SU-DHL-6 (cell line): ENCODE measurements around the gene OR6B1.
"Not testable (repeated sequence)": the region's sequence is repeated elsewhere in the genome, so short reads cannot be mapped to it uniquely, and the experiment has no call there.

Experiments used
- H2AFZ ChIP-seq: fragments of 200-600 bp; sonication (generic); 2 replicates; pipeline ENCODE4 v1.6.1; 2014; ENCODE audit warnings: low read depth, mild to moderate bottlenecking, moderate library complexity, mixed read lengths, antibody characterized with exemption, low read length; ENCODE audit not compliant: severe bottlenecking
- H3F3A ChIP-seq: fragments of 200-600 bp; shearing (Covaris generic); 2 replicates; pipeline ENCODE4 v1.6.0; 2016; ENCODE audit warnings: antibody characterized with exemption, mild to moderate bottlenecking; ENCODE audit not compliant: insufficient read depth
- H3K27ac ChIP-seq: fragments of 200-600 bp; sonication (generic); 2 replicates; pipeline ENCODE4 v1.5.1; 2016; ENCODE audit warnings: low read depth, mild to moderate bottlenecking, low read length, moderate library complexity, mixed read lengths
- H3K27me3 ChIP-seq: fragments of 200-600 bp; sonication (generic), shearing (Covaris generic); 2 replicates; pipeline ENCODE4 v1.6.0; 2014; ENCODE audit warnings: mild to moderate bottlenecking, low read length
- H3K36me3 ChIP-seq: fragments of 200-600 bp; sonication (generic); 2 replicates; pipeline ENCODE4 v1.6.1; 2014; ENCODE audit warnings: mild to moderate bottlenecking, low read length, mixed read lengths
- H3K4me2 ChIP-seq: fragments of 300-600, 200-600 bp; shearing (Covaris generic), sonication (generic); 2 replicates; pipeline ENCODE4 v1.6.0; 2014; ENCODE audit warnings: low read length, low read depth, mild to moderate bottlenecking; ENCODE audit not compliant: poor library complexity, severe bottlenecking
- H3K4me3 ChIP-seq: fragments of 200-600 bp; sonication (generic); 2 replicates; pipeline ENCODE4 v1.5.1; 2014; ENCODE audit warnings: antibody characterized with exemption, low read length, mild to moderate bottlenecking, mixed read lengths; ENCODE audit not compliant: insufficient read depth, poor library complexity, severe bottlenecking
- H3K79me2 ChIP-seq: fragments of 200-600 bp; sonication (generic); 2 replicates; pipeline ENCODE4 v1.6.1; 2014; ENCODE audit warnings: mild to moderate bottlenecking, low read length, moderate library complexity; ENCODE audit not compliant: insufficient read depth
- H3K9ac ChIP-seq: fragments of 200-600 bp; sonication (generic); 2 replicates; pipeline ENCODE4 v1.7.0; 2014; ENCODE audit warnings: mild to moderate bottlenecking, low read length
- H3K9me2 ChIP-seq: fragments of 200-600 bp; sonication (generic); replicated peaks from 2 replicates; pipeline ENCODE4 v1.6.1; 2014; ENCODE audit warnings: low read length; ENCODE audit not compliant: insufficient read depth
- H3K9me3 ChIP-seq: fragments of 200-600 bp; sonication (generic); 2 replicates; pipeline ENCODE4 v1.6.1; 2014; ENCODE audit warnings: low read length, mixed read lengths; ENCODE audit not compliant: insufficient read depth
- H4K20me1 ChIP-seq: fragments of 200-600 bp; sonication (generic); 2 replicates; pipeline ENCODE4 v1.6.1; 2014; ENCODE audit warnings: low read depth, mild to moderate bottlenecking, antibody characterized with exemption, low read length, moderate library complexity, mixed read lengths
- CTCF ChIP-seq: fragments of 200-600 bp; sonication (generic); IDR thresholded peaks from one replicate; pipeline ENCODE4 v1.5.1; 2017; ENCODE audit warnings: antibody characterized with exemption, mild to moderate bottlenecking, low read length, moderate library complexity; ENCODE audit not compliant: insufficient read depth, poor library complexity, severe bottlenecking
- EZH2phosphoT487 ChIP-seq: fragments of 200-600 bp; sonication (generic), shearing (Covaris generic); conservative IDR thresholded peaks from 2 replicates; pipeline ENCODE4 v1.6.1; 2018; ENCODE audit warnings: mild to moderate bottlenecking, antibody characterized with exemption, low read length, moderate library complexity, mixed read lengths

Gene OR6B1

GRCh38 chr7:144050093-144050492 lies 50.0 kb downstream of the OR6B1 start:
- TF ChIP-seq CTCF (no peak), EZH2phosphoT487 (no peak)
- no peak overlapping the region for H3K9ac ChIP-seq
- H3K9me2 ChIP-seq: no peaks in the 10 kb centered on the region
- H3K79me2 ChIP-seq: no peaks in the 10 kb centered on the region
- no peak overlapping the region for H3K27ac ChIP-seq
- no peak overlapping the region for H3K4me3 ChIP-seq
- H3F3A ChIP-seq: no peaks in the 10 kb centered on the region
- no peaks in the 10 kb centered on the region for H3K9me3 ChIP-seq
- H4K20me1 ChIP-seq: no peaks in the 10 kb centered on the region
- no peak overlapping the region for H3K4me2 ChIP-seq
- H3K27me3 ChIP-seq: no peaks in the 10 kb centered on the region
- no peaks in the 10 kb centered on the region for H3K36me3 ChIP-seq
- H2AFZ ChIP-seq: no peak overlapping the region

GRCh38 chr7:144050884-144051283 lies 50.8 kb downstream of the OR6B1 start:
- not testable (repeated sequence) for H3K27me3 ChIP-seq, H3K9ac ChIP-seq, H2AFZ ChIP-seq

DNA sequence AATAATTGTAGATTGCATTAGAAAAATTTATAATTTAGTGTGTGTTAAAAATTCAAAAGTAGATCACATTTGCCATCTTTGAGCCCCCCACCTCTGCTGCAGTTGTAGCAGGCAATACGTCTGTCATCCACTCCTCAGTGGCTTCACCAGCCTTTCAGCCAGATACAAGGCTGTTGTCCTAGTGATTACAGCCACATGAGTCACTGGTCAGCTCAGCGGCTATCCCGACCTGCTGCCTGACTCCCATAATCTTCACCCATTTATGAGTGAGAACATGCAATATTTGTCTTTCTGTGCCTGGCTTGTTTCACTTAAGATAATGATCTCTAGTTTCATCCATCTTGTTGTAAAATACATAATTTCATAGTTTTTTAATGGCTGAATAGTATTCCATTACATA lies 57.8 kb downstream of the OR6B1 start:
- Histone ChIP-seq H3K36me3 (no peaks in the 10 kb centered on the region), H3K27ac (no peak overlapping the region), H3K4me2 (no peak overlapping the region), H3K9ac (no peak overlapping the region), H3K9me2 (no peaks in the 10 kb centered on the region; the same call in 1 of the 2 replicates), H3K9me3 (no peaks in the 10 kb centered on the region), H3K79me2 (no peaks in the 10 kb centered on the region), H4K20me1 (no peaks in the 10 kb centered on the region), H2AFZ (no peak overlapping the region), H3K4me3 (no peak overlapping the region), H3F3A (no peaks in the 10 kb centered on the region), H3K27me3 (no peaks in the 10 kb centered on the region)
- TF ChIP-seq EZH2phosphoT487 (no peak), CTCF (no peak)

More at GRCh38 chr7:144050884-144051283, 50.8 kb downstream of the OR6B1 start:
- not testable (repeated sequence) for H4K20me1 ChIP-seq, H3K9me2 ChIP-seq, H3K4me3 ChIP-seq, H3K4me2 ChIP-seq, H3K27ac ChIP-seq, H3K36me3 ChIP-seq, H3K79me2 ChIP-seq, H3F3A ChIP-seq, H3K9me3 ChIP-seq
